Activated CD4-positive, alpha-beta T cell treated with anti-CD3 and anti-CD28 coated beads, Interleukin-2, amount 50 U/mL, for 16 hours (primary cell): ENCODE data around the gene C20orf144.

Source experiments
- DNase-seq: peaks from one replicate; pipeline ENCODE4 v3.0.0-alpha.2; 2020

C20orf144 gene

DNA sequence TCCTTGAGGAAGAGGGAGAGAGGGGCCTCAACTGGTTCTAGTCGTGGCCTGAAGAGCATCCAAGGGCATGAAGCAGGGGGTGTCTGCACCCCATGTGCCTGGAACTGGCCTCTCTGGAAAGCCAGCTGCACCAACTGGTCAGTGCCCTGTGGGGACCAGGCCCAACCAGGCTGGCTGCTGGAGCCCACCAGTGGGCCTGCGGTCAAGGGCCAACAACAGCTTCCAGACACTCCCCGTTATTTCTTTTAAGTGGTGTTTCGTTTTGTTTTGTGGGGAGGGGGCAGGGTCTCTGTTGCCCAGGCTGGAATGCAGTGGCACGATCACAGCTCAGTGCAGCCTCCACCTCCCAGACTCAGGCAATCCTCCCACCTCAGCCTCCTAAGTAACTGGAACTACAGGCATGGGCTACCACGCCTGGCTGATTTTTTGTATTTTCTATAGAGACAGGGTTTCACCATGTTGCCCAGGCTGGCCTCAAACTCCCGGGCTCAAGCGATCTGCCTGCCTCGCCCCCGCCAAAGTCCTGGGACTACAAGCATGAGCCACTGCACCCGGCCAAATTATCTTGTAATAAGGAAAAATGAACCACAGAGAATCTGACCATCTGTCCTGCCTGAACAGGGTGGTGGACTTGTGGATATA is 11.9 kb upstream of the C20orf144 start:
- DNase-seq, result no peak

GRCh38 chr20:33650753-33651561 is 11.2 kb upstream of the C20orf144 start:
- no peak for DNase-seq

- DNase-seq, result no peak
Measured at GRCh38 chr20:33651562-33652048, 10.5 kb upstream of the C20orf144 start.

DNA sequence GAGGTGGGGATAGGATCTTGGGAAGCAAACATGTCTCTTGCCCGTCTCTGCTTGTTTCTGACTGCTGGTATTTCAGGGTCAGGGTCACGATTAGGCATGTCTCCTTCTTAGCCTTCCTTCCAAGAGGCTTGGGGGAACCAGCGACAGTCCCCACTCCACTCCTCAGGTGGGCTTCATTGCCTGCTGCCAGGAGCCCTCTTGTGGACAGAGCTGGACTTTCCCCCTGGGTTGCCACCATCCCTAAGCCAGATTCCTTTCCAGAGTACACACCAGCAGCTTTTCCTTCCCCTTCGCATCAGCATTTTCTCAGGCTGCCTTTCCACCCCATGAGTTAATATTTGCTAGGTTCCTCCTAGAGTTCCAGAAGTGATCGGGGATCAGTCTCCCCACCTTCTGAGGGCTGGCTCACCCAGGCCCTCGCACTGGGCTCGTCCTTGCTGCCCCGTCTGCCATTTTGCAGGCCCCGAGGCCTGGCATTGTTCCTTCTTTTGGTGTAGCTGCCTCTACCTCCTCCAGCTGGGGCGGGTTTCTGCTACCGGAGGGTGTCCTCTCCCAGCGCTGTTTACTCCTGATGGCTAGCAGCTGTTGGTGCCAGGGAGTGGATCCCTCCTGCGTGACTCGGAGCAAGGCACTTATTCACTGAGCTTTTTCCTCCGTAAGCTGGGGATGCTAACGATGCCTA is 8.8 kb upstream of the C20orf144 start:
- peak; percentile 51 for DNase-seq

- no peak for DNase-seq
Measured at GRCh38 chr20:33653900-33654596, 8.1 kb upstream of the C20orf144 start.

DNA sequence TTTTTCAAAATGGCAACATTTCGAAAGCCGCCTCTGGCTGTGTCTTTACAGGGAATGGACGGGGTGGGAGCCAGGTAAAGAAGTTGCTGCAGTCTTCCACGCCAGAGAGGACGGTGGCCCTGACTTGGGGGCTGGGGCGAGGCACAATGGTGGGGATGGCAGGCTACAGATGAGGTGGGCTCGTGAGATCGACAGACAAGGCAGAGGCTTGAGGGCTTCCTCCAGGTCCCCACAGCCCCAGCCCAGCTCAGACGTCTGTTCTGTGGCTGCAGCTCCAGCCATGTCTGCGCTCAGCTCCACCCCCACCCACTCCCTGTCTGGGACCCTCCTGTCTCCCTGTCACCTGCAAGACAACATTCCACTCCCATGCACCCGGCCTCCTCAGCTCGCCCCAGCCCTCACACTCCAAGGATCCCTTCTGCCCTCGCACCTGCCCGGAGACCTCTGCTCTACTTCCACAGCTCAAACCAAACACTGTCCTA is 7.4 kb upstream of the C20orf144 start:
- DNase-seq, result no peak

GRCh38 chr20:33655164-33655563 is 7.0 kb upstream of the C20orf144 start:
- no peak for DNase-seq

DNA sequence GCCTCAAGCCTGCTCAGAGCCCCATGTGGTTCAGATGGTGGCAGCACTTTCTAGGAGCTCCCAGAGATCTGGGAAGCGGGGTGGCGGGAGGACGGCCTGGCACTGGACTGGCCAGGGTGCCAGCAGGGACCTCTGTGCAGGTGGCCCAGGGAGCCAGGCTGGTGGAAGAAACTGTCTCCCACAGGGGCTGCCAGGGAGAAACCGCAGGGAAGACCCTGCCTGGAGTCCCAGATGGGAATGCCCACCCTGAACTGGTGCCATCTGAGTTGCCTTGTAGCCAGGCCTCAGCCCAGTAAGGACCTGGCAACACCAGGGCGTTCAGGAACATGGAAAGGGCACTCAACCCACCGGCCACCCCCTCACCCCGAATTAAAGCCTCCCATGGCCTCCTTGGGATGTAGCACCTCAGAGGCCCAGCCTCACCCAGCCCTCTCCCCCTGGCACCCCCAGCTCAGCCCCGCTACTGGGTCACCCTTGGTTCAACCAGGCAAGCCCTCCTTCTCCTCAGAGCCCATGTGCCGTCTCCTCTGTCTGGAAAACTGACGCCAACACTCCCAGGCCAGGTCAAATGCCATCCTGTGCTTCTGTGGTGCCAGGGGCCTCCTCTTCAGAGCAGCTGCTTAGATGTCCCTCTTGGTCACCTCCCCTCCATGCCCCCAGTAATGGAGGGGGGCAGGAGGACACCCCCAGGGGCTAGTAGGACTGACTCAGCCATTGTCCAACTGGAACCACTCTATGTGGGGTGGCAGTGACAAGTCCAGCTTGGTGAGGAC is 5.9 kb upstream of the C20orf144 start:
- DNase-seq, result no peak

DNA sequence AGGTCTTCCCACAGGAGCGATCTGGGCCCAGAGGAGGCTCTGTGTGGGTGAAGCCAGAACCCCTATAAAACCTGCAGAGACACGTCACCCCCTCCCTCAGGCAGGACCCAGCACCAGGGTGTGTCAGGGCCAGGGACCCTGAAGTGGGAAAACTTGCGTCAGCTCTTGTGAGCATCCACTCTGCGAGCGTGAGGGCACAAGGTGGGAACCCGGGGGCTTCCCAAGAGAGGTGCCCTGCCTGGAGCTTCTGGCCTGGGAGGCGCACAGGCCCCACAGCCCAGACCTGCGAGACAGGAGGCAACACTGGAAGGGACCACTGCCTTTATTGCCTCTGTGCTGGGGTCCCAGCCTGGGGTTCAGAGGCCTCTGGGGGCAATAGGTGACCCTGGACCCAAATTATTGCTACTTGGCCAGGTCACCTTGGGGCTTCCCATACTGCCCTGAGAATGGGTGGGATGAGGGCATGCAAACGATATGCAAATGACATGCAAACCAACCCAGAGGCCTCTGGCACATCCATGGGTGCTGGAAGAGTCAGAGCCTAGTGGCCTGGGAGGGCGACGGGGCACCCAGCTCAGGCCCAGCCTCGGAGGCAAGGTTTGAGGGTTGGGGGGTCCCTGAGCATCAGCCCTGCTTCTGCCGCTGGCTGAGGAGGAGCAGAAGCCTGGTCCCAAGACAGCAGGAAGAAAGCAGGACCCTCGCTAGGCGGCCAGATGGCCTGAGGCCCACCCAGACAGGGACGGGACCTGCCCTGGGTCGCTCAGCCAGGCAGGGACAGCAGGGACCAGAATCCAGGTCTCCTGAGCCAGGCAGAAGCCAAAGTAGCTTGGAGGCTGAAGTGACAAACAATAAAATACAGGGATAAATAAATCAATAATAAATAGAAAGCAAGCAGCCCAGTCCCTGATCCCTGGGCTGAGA is 5.1 kb upstream of the C20orf144 start:
- DNase-seq, result no peak

GRCh38 chr20:33657704-33658095 is 4.4 kb upstream of the C20orf144 start:
- no peak for DNase-seq

GRCh38 chr20:33658510-33658909 is 3.6 kb upstream of the C20orf144 start:
- DNase-seq, result no peak

GRCh38 chr20:33658929-33659328 is 3.2 kb upstream of the C20orf144 start:
- no peak for DNase-seq

- DNase-seq, result no peak
Measured at GRCh38 chr20:33659341-33660034, 2.6 kb upstream of the C20orf144 start.

DNA sequence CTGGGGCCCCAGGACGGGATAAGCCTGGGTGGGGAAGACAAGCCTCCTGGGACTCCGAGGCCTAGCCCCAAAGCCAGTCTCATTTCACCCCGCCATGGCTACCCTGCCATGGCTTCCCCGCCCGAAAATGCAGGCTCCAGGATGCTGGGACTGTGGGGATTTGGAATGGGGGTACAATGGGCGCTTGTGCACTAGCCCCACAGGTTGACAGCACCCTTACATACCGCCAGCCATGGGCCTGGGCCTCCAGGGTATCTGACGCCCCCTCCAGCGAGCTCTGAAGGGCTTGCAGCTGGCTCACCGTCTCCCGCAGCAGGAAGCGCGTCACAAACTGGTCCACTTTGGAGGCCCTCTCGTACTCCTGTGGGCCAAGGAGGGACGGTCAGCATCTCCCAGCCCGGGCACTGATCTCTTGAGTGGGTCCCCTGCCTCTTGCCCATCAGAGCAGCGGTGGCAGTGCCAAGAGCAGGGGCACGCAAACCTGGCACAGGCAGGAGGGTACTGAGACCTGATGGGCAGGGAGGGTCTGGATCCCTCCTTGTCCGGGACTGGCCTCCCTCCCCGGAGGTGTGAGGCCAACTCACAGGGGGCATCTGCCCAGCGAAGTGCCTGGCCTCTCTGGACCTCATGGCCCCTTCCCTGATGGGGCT is 2.0 kb upstream of the C20orf144 start:
- DNase-seq, result no peak

DNA sequence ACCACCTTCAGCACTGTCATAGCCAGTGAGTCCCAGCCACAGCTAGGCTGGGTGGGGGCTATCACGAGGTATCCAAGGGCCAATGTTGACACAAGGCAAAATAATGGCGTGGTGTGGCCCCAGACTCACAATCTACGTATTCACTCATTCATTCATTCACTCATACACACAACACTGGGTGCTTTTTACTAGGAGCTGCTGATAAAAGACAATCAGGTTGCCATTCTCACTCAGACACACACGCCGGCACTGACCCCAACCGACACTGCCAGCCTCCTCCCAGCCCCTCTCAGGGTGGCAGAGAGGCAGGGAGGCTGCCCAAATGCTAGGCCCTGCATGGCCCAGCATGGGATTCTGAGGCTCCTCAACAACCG is 1.5 kb upstream of the C20orf144 start:
- no peak for DNase-seq

GRCh38 chr20:33663161-33664084 is 1.3 kb downstream of the C20orf144 start:
- DNase-seq, result peak; percentile 88

DNA sequence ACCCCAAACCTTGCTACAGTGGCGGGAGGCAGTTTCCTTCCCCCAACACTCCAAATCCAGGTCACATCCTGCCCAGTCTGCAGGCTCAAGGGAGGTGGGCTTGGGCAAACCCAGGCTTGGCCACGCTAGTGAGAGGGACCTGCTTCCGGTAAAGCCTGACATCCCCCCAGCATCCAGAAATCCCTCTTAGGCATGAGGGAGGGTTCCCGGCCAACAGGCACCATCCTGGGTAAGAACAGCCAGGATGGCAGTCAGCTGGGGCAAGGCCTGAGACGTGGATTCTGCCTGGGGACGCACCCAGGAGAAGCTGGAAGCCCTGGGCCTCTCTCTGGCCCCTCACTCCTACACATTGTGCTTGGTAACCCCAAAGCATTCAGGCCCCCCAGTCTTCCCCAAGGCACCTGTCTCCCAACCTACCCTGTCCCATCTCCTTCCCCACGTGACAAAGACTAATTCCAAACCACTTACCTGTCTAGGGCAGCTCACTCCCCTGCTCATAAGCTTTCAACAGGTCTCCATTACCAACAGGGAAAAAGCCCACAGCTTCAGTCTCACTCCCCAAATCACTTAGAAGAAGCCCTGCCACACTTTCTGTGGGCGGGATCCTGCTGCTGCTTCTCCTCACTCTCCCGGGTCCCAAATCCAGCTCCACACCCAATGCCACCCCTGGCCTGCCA is 2.1 kb downstream of the C20orf144 start:
- DNase-seq, result no peak

- DNase-seq, result no peak
Measured at GRCh38 chr20:33664762-33665144, 2.6 kb downstream of the C20orf144 start.
